Activated CD4-positive, alpha-beta memory T cell treated with anti-CD3 and anti-CD28 coated beads, Interleukin-2, amount 10 ng/mL, durations not matched to agents 7 days and 5 days (primary cell): ENCODE results near the gene NKX6-2. TPM values are rescaled to one million over a fixed set of nuclear protein-coding genes. Genes with fewer than 3 reads are reported as not detected.
"Not testable (repeated sequence)": the region's sequence is repeated elsewhere in the genome, so short reads cannot be mapped to it uniquely, and the experiment has no call there.

Source experiments
- CTCF ChIA-PET: fragments of 350-600 bp; sonication (Branson Sonifier 250); formaldehyde crosslinking; loops from one replicate; lab custom pipeline; 2021; ENCODE audit warnings: antibody characterized with exemption, inconsistent platforms; lab: Charles Lee
- POLR2A ChIA-PET: fragments of 350-600 bp; sonication (Branson Sonifier 250); formaldehyde crosslinking; loops from one replicate; lab custom pipeline; 2021; ENCODE audit warnings: antibody characterized with exemption; lab: Charles Lee
- DNase-seq: peaks from one replicate; pipeline ENCODE4 v3.0.0-alpha.2; 2020
- H3K27ac Mint-ChIP-seq: one replicate; pipeline ENCODE4 v1.8.0; 2021; ENCODE audit warnings: mild to moderate bottlenecking, mixed read lengths
- H3K27me3 Mint-ChIP-seq: one replicate; pipeline ENCODE4 v1.8.0; 2021; ENCODE audit warnings: mixed read lengths
- H3K36me3 Mint-ChIP-seq: one replicate; pipeline ENCODE4 v1.8.0; 2021; ENCODE audit warnings: low read depth, mixed read lengths
- H3K4me1 Mint-ChIP-seq: one replicate; pipeline ENCODE4 v1.8.0; 2021; ENCODE audit warnings: mixed read lengths
- H3K4me3 Mint-ChIP-seq: one replicate; pipeline ENCODE4 v1.8.0; 2021; ENCODE audit warnings: mild to moderate bottlenecking, mixed read lengths
- H3K9me3 Mint-ChIP-seq: one replicate; pipeline ENCODE4 v1.8.0; 2021; ENCODE audit warnings: mixed read lengths
- total RNA-seq, 2 experiments: library from RNA; stranded (reverse); gene quantifications; one replicate each; pipeline ENCODE4 v1.2.3, GENCODE V29; 2021

The NKX6-2 gene
- total RNA-seq, 2 experiments from 2014 or later = not detected

DNA sequence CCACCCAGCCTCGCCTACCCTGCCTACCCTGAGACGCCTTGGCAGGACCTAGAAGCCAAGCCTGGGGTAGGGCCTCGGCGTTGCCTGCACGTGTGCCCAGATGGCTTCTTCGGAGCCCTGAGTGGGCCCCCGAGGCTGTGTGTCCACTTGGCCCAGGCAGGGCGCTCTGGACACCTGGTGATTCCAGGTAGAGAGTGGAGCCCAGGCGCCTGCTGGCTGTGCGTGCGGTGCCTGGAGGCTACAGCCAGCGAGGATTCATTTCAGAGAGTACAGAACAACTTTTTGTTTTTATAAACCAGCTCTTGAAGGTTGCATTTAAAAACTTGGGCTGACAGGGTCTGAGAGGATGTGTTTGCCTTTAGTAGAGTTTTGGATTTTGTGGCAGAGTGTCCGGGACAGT, 40.0 kb downstream of the NKX6-2 start:
- Mint-ChIP-seq H3K27me3 (no peaks in the 10 kb centered on the region), H3K4me1 (no peaks in the 10 kb centered on the region), H3K4me3 (no peak overlapping the region), H3K36me3 (no peaks in the 10 kb centered on the region), H3K9me3 (no peaks in the 10 kb centered on the region), H3K27ac (no peak overlapping the region)
- CTCF ChIA-PET = no interaction called here
- DNase-seq = no peak
- POLR2A ChIA-PET = no interaction called here

DNA sequence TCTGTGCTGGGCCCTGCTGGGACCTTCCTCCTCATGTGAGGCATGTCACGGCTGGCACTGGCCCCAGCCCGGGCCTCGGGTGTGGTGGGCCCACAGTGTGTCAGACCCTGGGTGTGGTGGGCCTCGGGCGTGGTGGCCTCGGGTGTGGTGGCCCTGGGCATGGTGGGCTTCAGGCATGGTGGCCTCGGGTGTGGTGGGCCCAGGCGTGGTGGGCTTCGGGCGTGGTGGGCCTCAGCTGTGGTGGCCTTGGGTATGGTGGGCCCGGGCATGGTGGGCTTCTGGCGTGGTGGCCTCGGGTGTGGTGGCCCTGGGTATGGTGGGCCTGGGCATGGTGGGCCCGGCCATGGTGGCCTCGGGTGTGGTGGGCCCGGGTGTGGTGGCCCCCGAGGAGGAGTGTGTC, 40.4 kb downstream of the NKX6-2 start:
- Mint-ChIP-seq H3K4me1 (no peaks in the 10 kb centered on the region), H3K9me3 (no peaks in the 10 kb centered on the region), H3K36me3 (no peaks in the 10 kb centered on the region), H3K27me3 (no peaks in the 10 kb centered on the region), H3K4me3 (no peak overlapping the region), H3K27ac (no peak overlapping the region)
- POLR2A ChIA-PET = no interaction called here
- CTCF ChIA-PET = no interaction called here
- DNase-seq = no peak

GRCh38 chr10:132744839-132745238, 41.1 kb downstream of the NKX6-2 start:
- no peak for DNase-seq
- Mint-ChIP-seq H3K27ac (no peak overlapping the region), H3K9me3 (no peaks in the 10 kb centered on the region), H3K27me3 (no peaks in the 10 kb centered on the region), H3K4me1 (no peaks in the 10 kb centered on the region), H3K4me3 (no peak overlapping the region), H3K36me3 (no peaks in the 10 kb centered on the region)
- ChIA-PET CTCF (no interaction called here), POLR2A (no interaction called here)

- Mint-ChIP-seq H3K9me3 (no peaks in the 10 kb centered on the region), H3K4me1 (no peaks in the 10 kb centered on the region), H3K4me3 (no peak overlapping the region), H3K27ac (no peak overlapping the region), H3K27me3 (no peaks in the 10 kb centered on the region), H3K36me3 (no peaks in the 10 kb centered on the region)
- POLR2A ChIA-PET = no interaction called here
- CTCF ChIA-PET = no interaction called here
- no peak for DNase-seq
Measured at GRCh38 chr10:132743925-132744490, 41.9 kb downstream of the NKX6-2 start.

GRCh38 chr10:132743196-132743924, 42.6 kb downstream of the NKX6-2 start:
- H3K9me3 Mint-ChIP-seq, CTCF ChIA-PET, H3K27me3 Mint-ChIP-seq, H3K4me3 Mint-ChIP-seq, POLR2A ChIA-PET, H3K4me1 Mint-ChIP-seq, H3K27ac Mint-ChIP-seq, DNase-seq, H3K36me3 Mint-ChIP-seq: not testable (repeated sequence)

- Mint-ChIP-seq H3K9me3 (no peaks in the 10 kb centered on the region), H3K36me3 (no peaks in the 10 kb centered on the region), H3K4me1 (no peaks in the 10 kb centered on the region), H3K4me3 (no peak overlapping the region), H3K27me3 (no peaks in the 10 kb centered on the region), H3K27ac (no peak overlapping the region)
- ChIA-PET CTCF (no interaction called here), POLR2A (no interaction called here)
- DNase-seq = no peak
Measured at GRCh38 chr10:132742837-132743194, 43.1 kb downstream of the NKX6-2 start.

DNA sequence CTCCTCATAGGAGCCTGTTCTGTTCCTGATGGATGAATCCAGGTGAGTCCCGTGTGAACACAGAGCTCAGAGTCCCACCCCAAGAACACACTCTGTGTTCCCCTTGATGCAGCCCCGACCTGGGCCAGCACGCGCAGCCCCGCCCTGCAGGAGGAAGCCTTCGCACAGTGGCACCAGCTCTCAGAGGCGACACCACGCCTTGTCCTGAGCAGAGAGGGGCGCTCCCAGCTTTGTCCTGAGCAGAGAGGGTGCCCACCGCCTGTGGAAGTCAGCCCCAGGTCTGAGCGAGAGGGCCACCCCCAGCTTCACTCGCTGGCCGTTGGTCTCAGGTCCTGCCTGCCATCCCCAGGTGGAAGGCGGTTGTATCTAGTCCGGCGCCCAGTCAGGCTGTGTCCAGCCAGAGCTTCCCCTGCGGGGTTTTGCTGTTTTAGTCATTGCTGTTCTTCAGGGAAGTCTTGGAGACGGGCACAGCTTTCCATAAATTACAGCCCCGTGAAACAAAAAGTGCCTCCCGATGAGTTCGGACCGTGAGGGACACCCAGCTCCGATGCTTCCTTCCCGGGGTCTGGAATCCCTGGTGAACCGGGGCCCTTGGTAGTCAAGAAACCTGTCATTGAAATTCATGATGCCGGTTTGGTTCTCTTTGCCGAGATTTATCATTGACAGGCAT, 43.6 kb downstream of the NKX6-2 start:
- no peaks in the 10 kb centered on the region for H3K4me1 Mint-ChIP-seq
- H3K27me3 Mint-ChIP-seq = no peaks in the 10 kb centered on the region
- no peak overlapping the region for H3K27ac Mint-ChIP-seq
- H3K9me3 Mint-ChIP-seq = no peaks in the 10 kb centered on the region
- CTCF ChIA-PET = no interaction called here
- H3K4me3 Mint-ChIP-seq = no peak overlapping the region
- DNase-seq = no peak
- POLR2A ChIA-PET = no interaction called here
- no peaks in the 10 kb centered on the region for H3K36me3 Mint-ChIP-seq

GRCh38 chr10:132740588-132740987, 45.4 kb downstream of the NKX6-2 start:
- no peak overlapping the region for H3K27ac Mint-ChIP-seq
- no peak overlapping the region for H3K4me3 Mint-ChIP-seq
- CTCF ChIA-PET = no interaction called here

GRCh38 chr10:132739225-132739613, 46.7 kb downstream of the NKX6-2 start:
- DNase-seq = no peak
- ChIA-PET CTCF (no interaction called here), POLR2A (no interaction called here)
- no peaks in the 10 kb centered on the region for H3K9me3 Mint-ChIP-seq
- H3K4me3 Mint-ChIP-seq = no peak overlapping the region
- no peaks in the 10 kb centered on the region for H3K4me1 Mint-ChIP-seq
- no peaks in the 10 kb centered on the region for H3K36me3 Mint-ChIP-seq
- no peak overlapping the region for H3K27ac Mint-ChIP-seq
- H3K27me3 Mint-ChIP-seq = no peaks in the 10 kb centered on the region

More at GRCh38 chr10:132740588-132740987, 45.4 kb downstream of the NKX6-2 start:
- DNase-seq = no peak
- Mint-ChIP-seq H3K9me3 (no peaks in the 10 kb centered on the region), H3K4me1 (no peaks in the 10 kb centered on the region), H3K27me3 (no peaks in the 10 kb centered on the region), H3K36me3 (no peaks in the 10 kb centered on the region)
- POLR2A ChIA-PET = no interaction called here

- no peaks in the 10 kb centered on the region for H3K4me1 Mint-ChIP-seq
- DNase-seq = no peak
- CTCF ChIA-PET = no interaction called here
- no peak overlapping the region for H3K4me3 Mint-ChIP-seq
- POLR2A ChIA-PET = no interaction called here
- H3K27me3 Mint-ChIP-seq = no peaks in the 10 kb centered on the region
- no peaks in the 10 kb centered on the region for H3K9me3 Mint-ChIP-seq
- no peak overlapping the region for H3K27ac Mint-ChIP-seq
- no peaks in the 10 kb centered on the region for H3K36me3 Mint-ChIP-seq
Measured at GRCh38 chr10:132738454-132739224, 47.3 kb downstream of the NKX6-2 start.

DNA sequence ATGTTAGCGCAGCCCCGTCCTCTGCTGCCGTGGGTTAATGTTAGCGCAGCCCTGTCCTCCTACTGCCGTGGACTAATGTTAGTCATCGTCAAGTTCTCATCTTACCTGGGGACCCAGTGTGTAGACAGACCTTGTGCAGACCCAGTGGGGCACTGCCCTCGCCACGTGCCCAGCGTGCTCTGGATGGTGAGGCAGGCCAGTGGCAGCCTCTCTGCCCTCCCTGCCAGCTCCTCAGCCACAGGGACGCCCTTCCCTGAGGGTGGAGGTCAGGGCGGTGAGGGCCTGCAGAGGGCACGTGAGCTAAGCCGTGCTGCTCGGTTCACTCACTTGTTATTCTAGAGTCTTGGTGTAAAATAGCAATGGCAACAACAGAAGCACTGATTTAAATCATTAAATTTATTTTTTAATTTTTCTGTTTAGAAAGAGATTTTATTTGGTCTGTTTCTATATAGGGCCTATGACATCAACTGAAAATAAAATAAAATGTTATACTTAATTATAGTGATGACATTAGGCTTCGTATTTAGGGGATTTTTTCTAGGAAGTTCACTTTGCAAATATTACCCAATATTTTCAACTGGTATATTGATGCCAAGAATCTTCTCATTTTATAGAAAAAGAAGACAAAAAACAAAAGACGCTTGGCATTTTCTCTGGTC, 48.4 kb downstream of the NKX6-2 start:
- ChIA-PET POLR2A (no interaction called here), CTCF (no interaction called here)
- Mint-ChIP-seq H3K4me3 (no peak overlapping the region), H3K36me3 (no peaks in the 10 kb centered on the region), H3K4me1 (no peaks in the 10 kb centered on the region), H3K9me3 (no peaks in the 10 kb centered on the region), H3K27ac (no peak overlapping the region), H3K27me3 (no peaks in the 10 kb centered on the region)
- no peak for DNase-seq

DNA sequence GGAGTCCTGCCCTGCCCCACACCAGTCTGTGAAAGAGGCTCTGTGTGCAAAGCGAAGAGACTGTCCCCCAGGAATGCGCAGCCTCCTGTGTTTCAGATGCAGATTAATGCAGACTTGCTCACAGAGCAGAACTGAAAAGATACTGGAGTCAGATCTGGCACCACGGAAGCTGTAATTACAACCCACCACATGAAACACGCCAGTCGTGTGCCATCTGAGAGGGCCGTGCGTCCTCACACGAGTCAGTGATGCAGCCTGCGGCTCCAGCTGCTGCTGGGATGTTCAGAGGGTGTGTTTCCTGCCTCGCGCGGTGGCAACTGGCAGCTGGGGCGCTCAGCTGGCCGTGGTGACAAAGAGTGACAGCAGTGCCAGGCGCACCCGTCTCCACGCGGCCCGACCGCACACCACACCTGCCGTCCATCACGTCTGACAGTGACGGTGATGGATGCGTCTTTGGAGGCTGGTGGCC, 50.0 kb downstream of the NKX6-2 start:
- H3K4me1 Mint-ChIP-seq = no peaks in the 10 kb centered on the region
- no peaks in the 10 kb centered on the region for H3K27me3 Mint-ChIP-seq
- no peaks in the 10 kb centered on the region for H3K36me3 Mint-ChIP-seq
- CTCF ChIA-PET = no interaction called here
- DNase-seq = no peak
- no peaks in the 10 kb centered on the region for H3K9me3 Mint-ChIP-seq
- no peak overlapping the region for H3K27ac Mint-ChIP-seq
- no peak overlapping the region for H3K4me3 Mint-ChIP-seq
- POLR2A ChIA-PET = no interaction called here

GRCh38 chr10:132735341-132735775, 50.6 kb downstream of the NKX6-2 start:
- DNase-seq = no peak
- CTCF ChIA-PET = no interaction called here
- H3K27me3 Mint-ChIP-seq = no peaks in the 10 kb centered on the region
- H3K4me3 Mint-ChIP-seq = no peak overlapping the region
- no peaks in the 10 kb centered on the region for H3K4me1 Mint-ChIP-seq
- POLR2A ChIA-PET = no interaction called here
- H3K27ac Mint-ChIP-seq = no peak overlapping the region
- H3K9me3 Mint-ChIP-seq = no peaks in the 10 kb centered on the region
- no peaks in the 10 kb centered on the region for H3K36me3 Mint-ChIP-seq
